ENCODE results near the gene TRMT112. TPM values are rescaled to one million over a fixed set of nuclear protein-coding genes. Genes with fewer than 3 reads are reported as not detected.

TRMT112 gene
- total and polyA plus RNA-seq, 7 donors = 78.1 to 311 (median 125) TPM

DNA sequence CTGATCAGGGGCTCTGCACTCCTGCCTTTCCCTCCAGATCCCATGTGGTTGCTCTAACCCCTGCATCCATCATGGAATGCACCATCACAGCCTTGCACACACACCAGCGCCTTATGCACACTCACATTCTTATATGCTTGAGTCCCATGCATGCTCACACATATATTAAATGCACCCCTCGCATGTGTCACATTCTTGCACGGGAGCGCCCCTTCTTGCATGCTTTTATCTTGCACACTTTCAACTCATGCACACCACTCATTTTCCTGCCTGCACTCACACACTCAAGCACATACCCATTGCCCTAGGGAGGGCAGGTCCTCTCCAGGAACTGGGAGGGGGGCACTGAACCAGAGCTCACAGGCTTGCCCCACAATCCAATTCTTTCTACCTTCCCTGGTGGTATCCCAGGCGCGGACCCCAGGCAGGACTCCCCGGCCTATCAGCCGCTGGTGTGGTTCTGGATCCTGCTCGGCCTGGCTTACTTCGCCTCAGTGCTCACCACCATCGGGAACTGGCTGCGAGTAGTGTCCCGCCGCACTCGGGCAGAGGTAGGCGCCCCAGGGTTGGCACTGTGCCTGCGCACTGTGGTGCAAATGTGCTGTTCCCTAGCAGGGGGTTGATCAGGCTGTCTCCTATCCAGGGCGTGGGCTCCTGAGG, 19.5 kb downstream of the TRMT112 start:
- no peaks in the 10 kb centered on the region for H3K9me3 ChIP-seq
- H3K27ac ChIP-seq = no peak overlapping the region
- intact Hi-C loops (cut with DNase I) = loop anchor here in 1 of 2 donors (2.0 kb wide), 1 partner anchor 93 kb away; no protein-coding TSS in a partner anchor
- peaks cover 23% of the 10 kb centered on the region for H3K4me1 ChIP-seq
- H3K27me3 ChIP-seq (ENCODE audit: insufficient read depth in 3 of 3, low read length in 2 of 3) = peaks cover 0 to 83% (median 32%) of the 10 kb centered on the region in 3 donors
- ATAC-seq (no peak), DNase-seq (no peak)
- H3K4me3 ChIP-seq = no peak overlapping the region
- 51 to 54% (median 52%) methylated on average over 18 of the region's 18 CpGs for WGBS, 3 donors
- TF ChIP-seq, protein P1, sequence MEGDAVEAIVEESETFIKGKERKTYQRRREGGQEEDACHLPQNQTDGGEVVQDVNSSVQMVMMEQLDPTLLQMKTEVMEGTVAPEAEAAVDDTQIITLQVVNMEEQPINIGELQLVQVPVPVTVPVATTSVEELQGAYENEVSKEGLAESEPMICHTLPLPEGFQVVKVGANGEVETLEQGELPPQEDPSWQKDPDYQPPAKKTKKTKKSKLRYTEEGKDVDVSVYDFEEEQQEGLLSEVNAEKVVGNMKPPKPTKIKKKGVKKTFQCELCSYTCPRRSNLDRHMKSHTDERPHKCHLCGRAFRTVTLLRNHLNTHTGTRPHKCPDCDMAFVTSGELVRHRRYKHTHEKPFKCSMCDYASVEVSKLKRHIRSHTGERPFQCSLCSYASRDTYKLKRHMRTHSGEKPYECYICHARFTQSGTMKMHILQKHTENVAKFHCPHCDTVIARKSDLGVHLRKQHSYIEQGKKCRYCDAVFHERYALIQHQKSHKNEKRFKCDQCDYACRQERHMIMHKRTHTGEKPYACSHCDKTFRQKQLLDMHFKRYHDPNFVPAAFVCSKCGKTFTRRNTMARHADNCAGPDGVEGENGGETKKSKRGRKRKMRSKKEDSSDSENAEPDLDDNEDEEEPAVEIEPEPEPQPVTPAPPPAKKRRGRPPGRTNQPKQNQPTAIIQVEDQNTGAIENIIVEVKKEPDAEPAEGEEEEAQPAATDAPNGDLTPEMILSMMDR (IDR thresholded peaks at IDR 0.05) = no peak
- no peaks in the 10 kb centered on the region for H3K36me3 ChIP-seq (ENCODE audit: insufficient read depth in 1 of 2, low read depth in 1 of 2)

DNA sequence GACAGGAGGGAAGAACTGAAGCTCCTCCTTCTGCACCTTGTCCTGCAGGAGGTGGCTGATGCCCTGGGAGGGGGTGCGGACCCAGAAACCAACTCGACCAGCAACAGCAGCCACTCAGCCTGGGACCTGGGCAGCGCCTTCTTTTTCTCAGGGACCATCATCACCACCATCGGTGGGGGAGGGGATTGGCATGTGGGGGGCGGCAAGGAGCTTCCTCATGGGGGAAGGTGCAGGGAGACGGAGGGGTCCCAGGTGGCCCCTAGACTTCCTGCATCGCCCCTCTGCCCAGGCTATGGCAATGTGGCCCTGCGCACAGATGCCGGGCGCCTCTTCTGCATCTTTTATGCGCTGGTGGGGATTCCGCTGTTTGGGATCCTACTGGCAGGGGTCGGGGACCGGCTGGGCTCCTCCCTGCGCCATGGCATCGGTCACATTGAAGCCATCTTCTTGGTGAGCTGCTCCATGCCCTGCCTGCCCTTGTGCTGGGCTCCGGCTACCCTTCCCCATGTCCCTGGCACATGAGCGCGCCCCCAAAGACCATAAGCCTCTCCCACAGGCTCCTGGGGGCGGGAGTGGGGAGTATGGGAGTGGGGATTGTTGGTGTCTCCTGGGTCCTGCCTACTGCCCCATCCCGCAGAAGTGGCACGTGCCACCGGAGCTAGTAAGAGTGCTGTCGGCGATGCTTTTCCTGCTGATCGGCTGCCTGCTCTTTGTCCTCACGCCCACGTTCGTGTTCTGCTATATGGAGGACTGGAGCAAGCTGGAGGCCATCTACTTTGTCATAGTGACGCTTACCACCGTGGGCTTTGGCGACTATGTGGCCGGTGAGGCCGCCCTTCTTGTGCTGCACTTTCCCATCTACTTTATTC, 20.3 kb downstream of the TRMT112 start:
- Histone ChIP-seq H3K27me3 (ENCODE audit: insufficient read depth in 3 of 3, low read length in 2 of 3) (peaks cover 0 to 87% (median 40%) of the 10 kb centered on the region in 3 donors), H3K27ac (no peak overlapping the region), H3K36me3 (ENCODE audit: insufficient read depth in 1 of 2, low read depth in 1 of 2) (no peaks in the 10 kb centered on the region), H3K4me1 (peaks cover 28% of the 10 kb centered on the region), H3K9me3 (no peaks in the 10 kb centered on the region), H3K4me3 (no peak overlapping the region)
- no peak for DNase-seq
- intact Hi-C loops (cut with DNase I) = no loop called here
- WGBS, 3 donors = 17 to 22% (median 20%) methylated on average over 30 to 34 of the region's 34 CpGs
- ATAC-seq = no peak
- TF ChIP-seq, protein P1 (IDR thresholded peaks at IDR 0.05) = no peak

DNA sequence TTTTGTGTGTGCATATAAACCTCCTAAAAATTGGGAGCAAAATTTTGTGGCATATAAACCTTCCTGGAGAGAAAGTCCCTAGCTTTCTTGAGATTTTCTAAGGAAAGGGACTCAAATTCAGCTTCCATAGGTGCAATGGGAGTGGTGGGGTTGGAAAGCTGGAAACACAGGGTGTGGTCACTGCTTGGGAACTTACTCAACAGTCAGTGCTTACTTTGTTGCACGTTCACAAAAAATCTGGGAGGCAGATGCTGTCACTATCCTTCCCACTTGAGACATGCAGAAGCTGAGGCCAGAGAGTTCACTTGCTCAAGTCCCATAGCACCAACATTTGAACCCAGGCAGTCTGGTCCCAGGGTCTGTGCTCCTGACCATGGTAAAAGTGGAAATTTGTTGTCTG, 21.1 kb downstream of the TRMT112 start:
- TF ChIP-seq, protein P1 (IDR thresholded peaks at IDR 0.05) = no peak
- peaks cover 0 to 90% (median 46%) of the 10 kb centered on the region in 3 donors for H3K27me3 ChIP-seq (ENCODE audit: insufficient read depth in 3 of 3, low read length in 2 of 3)

DNA sequence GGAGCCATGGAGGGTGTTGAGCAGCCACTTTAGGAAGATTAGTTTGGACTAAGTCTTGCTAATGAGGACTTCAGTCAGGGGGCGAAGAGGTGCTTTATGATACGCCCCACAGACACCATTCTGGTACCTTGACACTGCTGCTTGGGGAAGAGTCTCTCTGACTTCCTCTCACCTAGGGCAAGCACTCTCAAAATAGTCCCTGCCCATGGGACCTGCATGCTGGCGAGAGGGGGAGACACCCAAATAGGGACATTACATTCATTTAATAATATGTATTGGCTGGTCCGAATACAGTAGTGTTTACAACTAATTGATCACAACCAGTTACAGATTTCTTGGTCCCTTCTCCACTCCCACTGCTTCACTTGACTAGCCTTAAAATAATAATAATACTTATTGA, 21.6 kb downstream of the TRMT112 start:
- no peak overlapping the region for H3K27ac ChIP-seq
- 92 to 96% (median 95%) methylated on average over 4 of the region's 4 CpGs for WGBS, 3 donors
- TF ChIP-seq, protein P1 (IDR thresholded peaks at IDR 0.05) = no peak
- no peaks in the 10 kb centered on the region for H3K9me3 ChIP-seq
- H3K4me1 ChIP-seq = peaks cover 25% of the 10 kb centered on the region
- peaks cover 0 to 93% (median 46%) of the 10 kb centered on the region in 3 donors for H3K27me3 ChIP-seq (ENCODE audit: insufficient read depth in 3 of 3, low read length in 2 of 3)
- ATAC-seq = no peak
- H3K36me3 ChIP-seq (ENCODE audit: insufficient read depth in 1 of 2, low read depth in 1 of 2) = no peaks in the 10 kb centered on the region
- intact Hi-C loops (cut with DNase I) = no loop called here
- DNase-seq = no peak
- no peak overlapping the region for H3K4me3 ChIP-seq

More for the DNA sequence above, 21.1 kb downstream of the TRMT112 start:
- H3K4me1 ChIP-seq = peaks cover 30% of the 10 kb centered on the region
- 40 to 52% (median 45%) methylated on average over 1 of the region's 1 CpG for WGBS, 3 donors
- DNase-seq (no peak), ATAC-seq (no peak)
- intact Hi-C loops (cut with DNase I) = no loop called here
- no peaks in the 10 kb centered on the region for H3K36me3 ChIP-seq (ENCODE audit: insufficient read depth in 1 of 2, low read depth in 1 of 2)
- H3K27ac ChIP-seq = no peak overlapping the region
- no peaks in the 10 kb centered on the region for H3K9me3 ChIP-seq
- H3K4me3 ChIP-seq = no peak overlapping the region
